Measurements from ENCODE around the gene LBX1.

The LBX1 gene

GRCh38 chr10:101241840-101242707, 12.8 kb upstream of the LBX1 start:
- no peak for DNase-seq

GRCh38 chr10:101238732-101239105, 9.5 kb upstream of the LBX1 start:
- DNase-seq = no peak

- no peak for DNase-seq
Measured at GRCh38 chr10:101237982-101238731, 8.9 kb upstream of the LBX1 start.

- no peak for DNase-seq
Measured at GRCh38 chr10:101237081-101237981, 8.1 kb upstream of the LBX1 start.

GRCh38 chr10:101236376-101237080, 7.3 kb upstream of the LBX1 start:
- no peak for DNase-seq

- no peak for DNase-seq
Measured at GRCh38 chr10:101235766-101236165, 6.5 kb upstream of the LBX1 start.

GRCh38 chr10:101234333-101234732, 5.1 kb upstream of the LBX1 start:
- no peak for DNase-seq

GRCh38 chr10:101233863-101234262, 4.6 kb upstream of the LBX1 start:
- no peak for DNase-seq

GRCh38 chr10:101233443-101233842, 4.2 kb upstream of the LBX1 start:
- DNase-seq = no peak

- no peak for DNase-seq
Measured at GRCh38 chr10:101231912-101232689, 2.8 kb upstream of the LBX1 start.

GRCh38 chr10:101231092-101231491, 1.8 kb upstream of the LBX1 start:
- no peak for DNase-seq

GRCh38 chr10:101230183-101230917, 1.1 kb upstream of the LBX1 start:
- DNase-seq = no peak

- no peak for DNase-seq
Measured at GRCh38 chr10:101228966-101229265, 347 bp downstream of the LBX1 start.

- no peak for DNase-seq
Measured at GRCh38 chr10:101228153-101228965, 904 bp downstream of the LBX1 start.

GRCh38 chr10:101227429-101228152, 1.7 kb downstream of the LBX1 start:
- no peak for DNase-seq

- no peak for DNase-seq
Measured at GRCh38 chr10:101226491-101227428, 2.5 kb downstream of the LBX1 start.

- DNase-seq = no peak
Measured at GRCh38 chr10:101225846-101226421, 3.3 kb downstream of the LBX1 start.
